WTC11 (cell line): Measurements from ENCODE around the gene UBTD1.

Source experiments
- CREM ChIP-seq: sonication (generic); formaldehyde crosslinking; IDR thresholded peaks from 2 replicates; pipeline ENCODE4 v1.8.1; 2022; ENCODE audit warnings: mild to moderate bottlenecking, missing genetic modification reagents, moderate library complexity
- E2F4 ChIP-seq: sonication (generic); formaldehyde crosslinking; IDR thresholded peaks from 2 replicates; pipeline ENCODE4 v1.8.1; 2022; ENCODE audit warnings: low read depth, mild to moderate bottlenecking, moderate library complexity, missing genetic modification reagents, borderline replicate concordance
- TP53 ChIP-seq: sonication (generic); formaldehyde crosslinking; IDR thresholded peaks from 2 replicates; pipeline ENCODE4 v1.8.1; 2023; ENCODE audit warnings: mild to moderate bottlenecking, missing genetic modification reagents

- TF ChIP-seq E2F4 (CRISPR knock-in tag) (no peak), TP53 (CRISPR knock-in tag) (no peak), CREM (no peak)
These were observed 38.6 kb downstream of the UBTD1 start for GRCh38 chr10:97537186-97537869.
